IMR-90 (cell line): ENCODE data around the gene SLC22A31. TPM values are rescaled to one million over a fixed set of nuclear protein-coding genes. Genes with fewer than 3 reads are reported as not detected.

Source experiments
- ATAC-seq: fragments of 200-7000 bp; cut with Tn5 transposase; 2 replicates; pipeline ENCODE4 v1.9.1; 2020; ENCODE audit warnings: low read depth, mild to moderate bottlenecking, moderate library complexity
- BruUV-seq: library from RNA; stranded (reverse); fragments of 400-500 nt; replicated peaks from 2 replicates; lab custom pipeline; 2021; lab: Mats Ljungman, UMichigan
- CTCF ChIA-PET: fragments of 300-600 bp; formaldehyde crosslinking; extraction: SDS; loops from one replicate; lab custom pipeline; 2021; ENCODE audit warnings: antibody characterized with exemption; lab: Yijun Ruan, JAX
- POLR2A ChIA-PET: fragments of 300-600 bp; sonication (Branson Sonifier 250); formaldehyde crosslinking; loops from one replicate; lab custom pipeline; 2022; ENCODE audit warnings: antibody characterized with exemption; ENCODE audit not compliant: unreplicated experiment; lab: Charles Lee
- DNase-seq: peaks from one replicate; pipeline ENCODE4 v3.0.0; 2013
- H2AFZ ChIP-seq: replicated peaks from 2 replicates; pipeline ENCODE3; 2013; ENCODE audit warnings: low read length, mild to moderate bottlenecking; ENCODE audit not compliant: poor library complexity
- H2AK5ac ChIP-seq: 2 replicates; pipeline ENCODE4 v1.6.1; 2013; ENCODE audit warnings: low read depth, low read length, inconsistent platforms
- H2AK9ac ChIP-seq: replicated peaks from 2 replicates; pipeline ENCODE3; 2013; ENCODE audit warnings: mild to moderate bottlenecking, low read depth, low read length, moderate library complexity; ENCODE audit not compliant: poor library complexity
- H2BK120ac ChIP-seq: 2 replicates; pipeline ENCODE4 v1.6.1; 2013; ENCODE audit warnings: low read depth, low read length, inconsistent platforms
- H2BK15ac ChIP-seq: 3 replicates; pipeline ENCODE4 v1.6.1; 2013; ENCODE audit warnings: low read depth, low read length, inconsistent platforms
- H2BK20ac ChIP-seq: 2 replicates; pipeline ENCODE4 v1.6.1; 2013; ENCODE audit warnings: low read depth, mild to moderate bottlenecking, inconsistent platforms, low read length, moderate library complexity
- H2BK5ac ChIP-seq: 2 replicates; pipeline ENCODE4 v1.6.1; 2013; ENCODE audit warnings: mild to moderate bottlenecking, low read depth, low read length, inconsistent platforms; ENCODE audit not compliant: poor library complexity, severe bottlenecking
- H3K14ac ChIP-seq: replicated peaks from 2 replicates; pipeline ENCODE4 v1.6.1; 2013; ENCODE audit warnings: low read depth, low read length, inconsistent platforms
- H3K18ac ChIP-seq: 2 replicates; pipeline ENCODE4 v1.6.1; 2013; ENCODE audit warnings: low read depth, low read length, control low read depth
- H3K23ac ChIP-seq: 2 replicates; pipeline ENCODE4 v1.6.1; 2013; ENCODE audit warnings: low read depth, low read length, inconsistent platforms
- H3K27ac ChIP-seq: 2 replicates; pipeline ENCODE4 v1.5.1; 2013; ENCODE audit warnings: mild to moderate bottlenecking, control low read depth, low read length; ENCODE audit not compliant: insufficient read depth
- H3K27me3 ChIP-seq: 2 replicates; pipeline ENCODE4 v1.6.1; 2013; ENCODE audit warnings: low read length; ENCODE audit not compliant: control insufficient read depth, insufficient read depth
- H3K36me3 ChIP-seq: 2 replicates; pipeline ENCODE4 v1.6.1; 2013; ENCODE audit warnings: low read length, mixed read lengths; ENCODE audit not compliant: control insufficient read depth, insufficient read depth
- H3K4ac ChIP-seq: 2 replicates; pipeline ENCODE4 v1.6.1; 2013; ENCODE audit warnings: low read depth, low read length, inconsistent platforms
- H3K4me1 ChIP-seq: 2 replicates; pipeline ENCODE4 v1.6.1; 2013; ENCODE audit warnings: low read length, mixed read lengths; ENCODE audit not compliant: control insufficient read depth, insufficient read depth
- H3K4me2 ChIP-seq: 2 replicates; pipeline ENCODE4 v1.6.1; 2013; ENCODE audit warnings: low read depth, mild to moderate bottlenecking, control low read depth, low read length, moderate library complexity
- H3K4me3 ChIP-seq: 2 replicates; pipeline ENCODE4 v1.5.1; 2013; ENCODE audit warnings: low read depth, mild to moderate bottlenecking, control low read depth, low read length, moderate library complexity; ENCODE audit not compliant: insufficient read depth
- H3K56ac ChIP-seq: 2 replicates; pipeline ENCODE4 v1.6.1; 2013; ENCODE audit warnings: low read length, inconsistent platforms; ENCODE audit not compliant: insufficient read depth; ENCODE audit errors: extremely low read depth
- H3K79me1 ChIP-seq, 2 experiments: 2 replicates each; pipeline ENCODE4 v1.6.1; 2013; ENCODE audit warnings: low read length in 2 of 2, inconsistent platforms in 1 of 2, low read depth in 1 of 2
- H3K9ac ChIP-seq: 2 replicates; pipeline ENCODE4 v1.6.1; 2013; ENCODE audit warnings: low read depth, low read length, control low read depth
- H3K9me1 ChIP-seq: 2 replicates; pipeline ENCODE4 v1.6.1; 2013; ENCODE audit warnings: low read length, inconsistent platforms; ENCODE audit not compliant: insufficient read depth
- H3K9me3 ChIP-seq: 2 replicates; pipeline ENCODE4 v1.6.1; 2013; ENCODE audit warnings: low read length; ENCODE audit not compliant: control insufficient read depth, insufficient read depth
- H4K20me1 ChIP-seq: 2 replicates; pipeline ENCODE4 v1.6.1; 2013; ENCODE audit warnings: low read length, inconsistent platforms; ENCODE audit not compliant: insufficient read depth
- H4K5ac ChIP-seq: 2 replicates; pipeline ENCODE4 v1.6.1; 2013; ENCODE audit warnings: mild to moderate bottlenecking, low read depth, low read length, control low read depth
- H4K8ac ChIP-seq, 2 experiments: 2 replicates each; pipeline ENCODE4 v1.6.1; 2013; ENCODE audit warnings: low read depth in 2 of 2, low read length in 2 of 2, control low read depth in 1 of 2, inconsistent platforms in 1 of 2
- H4K91ac ChIP-seq: 2 replicates; pipeline ENCODE4 v1.6.1; 2013; ENCODE audit warnings: low read depth, low read length, inconsistent platforms; ENCODE audit not compliant: insufficient read depth
- CEBPB ChIP-seq: IDR thresholded peaks from 2 replicates; pipeline ENCODE4 v1.6.1; 2012; ENCODE audit warnings: low read depth, low read length, improper control_type of control experiment
- CHD1 ChIP-seq: IDR thresholded peaks from 2 replicates; pipeline ENCODE4 v1.6.1; 2012; ENCODE audit warnings: low read depth, low read length, improper control_type of control experiment
- MAFK ChIP-seq: IDR thresholded peaks from 2 replicates; pipeline ENCODE4 v1.6.1; 2012; ENCODE audit warnings: low read depth, low read length, improper control_type of control experiment
- MXI1 ChIP-seq: IDR thresholded peaks from 2 replicates; pipeline ENCODE4 v1.6.1; 2012; ENCODE audit warnings: low read depth, mild to moderate bottlenecking, low read length, moderate library complexity, borderline replicate concordance
- RCOR1 ChIP-seq: IDR thresholded peaks from 2 replicates; pipeline ENCODE4 v1.6.1; 2012; ENCODE audit warnings: mild to moderate bottlenecking, low read length, improper control_type of control experiment; ENCODE audit not compliant: insufficient replicate concordance
- USF2 ChIP-seq: fragments of 150-350 bp; IDR thresholded peaks from 2 replicates; pipeline ENCODE4 v1.6.1; 2017; ENCODE audit warnings: mild to moderate bottlenecking, antibody characterized with exemption, low read length, low read depth
- WGBS, 2 experiments: methylation state at CpG; one replicate each; pipeline versions ENCODE4 v1.1.5 to v1.1.7; 2013; ENCODE audit warnings: missing lambda C conversion rate in 2 of 2; ENCODE audit not compliant: insufficient read length in 1 of 2; ENCODE audit errors: extremely low coverage in 2 of 2; 5-methylcytosine and 5-hydroxymethylcytosine counted together
- dilution Hi-C: fragments of 300-500 bp; cut with HindIII; formaldehyde crosslinking; loops from one replicate; pipeline ENCODE4 v1.14.3; 2018; ENCODE audit warnings: low sequenced_read_pairs; ENCODE audit not compliant: unreplicated experiment
- in situ Hi-C: fragments of 300-500 bp; cut with MboI; formaldehyde crosslinking; loops from 3 replicates; pipeline ENCODE4 v1.14.3; 2019; ENCODE audit warnings: low sequenced_read_pairs, inconsistent platforms, mixed read lengths
- intact Hi-C: fragments of 100-400 bp; cut with micrococcal nuclease; formaldehyde crosslinking; loops from 2 replicates; pipeline ENCODE4 v1.10.0; 2022
- polyA plus RNA-seq, 3 experiments: library from polyadenylated mRNA; depleted of rRNA; stranded (reverse); fragments of >200 nt; gene quantifications; 2 replicates each; pipeline ENCODE4 v1.2.3, GENCODE V29; 2012; ENCODE audit warnings: low replicate concordance in 1 of 3
- total RNA-seq: library from RNA; depleted of rRNA; stranded (reverse); fragments of >200 nt; gene quantifications from 2 replicates; pipeline ENCODE4 v1.2.3, GENCODE V29; 2012
- TF ChIP-seq, protein P1 (sequence below): conservative IDR thresholded peaks from 2 replicates; pipeline ENCODE4 v1.5.1; 2012; ENCODE audit warnings: mild to moderate bottlenecking, low read depth, low read length, improper control_type of control experiment

SLC22A31 gene
- total and polyA plus RNA-seq, 2 of the 4 experiments (the other 2 are of a cell fraction), result 0.18 to 5.5 TPM

DNA sequence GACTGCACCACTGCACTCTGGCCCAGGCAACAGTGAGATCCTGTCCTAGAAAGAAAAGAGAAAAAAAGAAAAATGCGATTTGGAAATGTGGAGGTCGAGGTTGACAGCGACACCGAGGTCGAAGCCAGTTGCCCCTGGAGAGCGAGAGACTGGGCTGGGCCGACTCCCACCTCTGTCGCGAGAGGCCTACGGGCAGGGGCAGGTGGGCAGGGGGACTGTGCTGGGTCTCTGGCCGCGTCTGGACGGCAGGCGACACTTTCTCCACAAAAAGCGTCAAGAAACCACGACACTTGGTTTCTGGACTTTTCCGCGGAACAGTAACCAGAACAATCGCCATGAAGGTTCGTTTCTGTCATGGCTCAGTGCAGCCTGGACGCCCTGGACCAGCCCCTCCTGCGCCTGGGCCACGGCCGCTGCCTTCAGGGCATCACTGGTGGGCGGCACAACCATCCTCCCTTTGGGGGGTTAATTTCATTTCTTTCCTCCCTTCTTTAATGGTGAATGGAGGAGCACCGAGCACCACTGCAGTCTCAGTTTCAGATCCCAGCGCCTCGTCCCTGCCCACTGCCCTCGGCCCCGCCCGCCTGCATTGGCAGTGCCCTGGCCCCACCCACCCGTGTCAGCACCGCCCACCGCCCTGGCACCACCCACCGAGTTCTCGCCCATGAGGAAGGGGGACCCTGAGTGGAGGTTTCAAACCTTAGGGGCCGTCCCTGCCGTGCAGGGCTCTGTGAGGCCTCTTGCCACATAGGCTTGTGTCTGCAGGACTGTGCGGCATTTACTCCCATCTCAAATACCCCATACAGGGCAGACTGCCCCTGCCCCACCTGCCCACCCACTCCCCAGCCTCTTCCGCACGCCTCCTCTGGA is 47.3 kb downstream of the SLC22A31 start:
- TF ChIP-seq, protein P1, sequence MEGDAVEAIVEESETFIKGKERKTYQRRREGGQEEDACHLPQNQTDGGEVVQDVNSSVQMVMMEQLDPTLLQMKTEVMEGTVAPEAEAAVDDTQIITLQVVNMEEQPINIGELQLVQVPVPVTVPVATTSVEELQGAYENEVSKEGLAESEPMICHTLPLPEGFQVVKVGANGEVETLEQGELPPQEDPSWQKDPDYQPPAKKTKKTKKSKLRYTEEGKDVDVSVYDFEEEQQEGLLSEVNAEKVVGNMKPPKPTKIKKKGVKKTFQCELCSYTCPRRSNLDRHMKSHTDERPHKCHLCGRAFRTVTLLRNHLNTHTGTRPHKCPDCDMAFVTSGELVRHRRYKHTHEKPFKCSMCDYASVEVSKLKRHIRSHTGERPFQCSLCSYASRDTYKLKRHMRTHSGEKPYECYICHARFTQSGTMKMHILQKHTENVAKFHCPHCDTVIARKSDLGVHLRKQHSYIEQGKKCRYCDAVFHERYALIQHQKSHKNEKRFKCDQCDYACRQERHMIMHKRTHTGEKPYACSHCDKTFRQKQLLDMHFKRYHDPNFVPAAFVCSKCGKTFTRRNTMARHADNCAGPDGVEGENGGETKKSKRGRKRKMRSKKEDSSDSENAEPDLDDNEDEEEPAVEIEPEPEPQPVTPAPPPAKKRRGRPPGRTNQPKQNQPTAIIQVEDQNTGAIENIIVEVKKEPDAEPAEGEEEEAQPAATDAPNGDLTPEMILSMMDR, result no peak
- TF ChIP-seq USF2 (no peak), CHD1 (no peak), CEBPB (no peak), RCOR1 (no peak), MXI1 (no peak), MAFK (no peak)

More for the DNA sequence above, 47.3 kb downstream of the SLC22A31 start:
- Histone ChIP-seq H4K5ac (no peak overlapping the region), H2BK20ac (no peak overlapping the region), H3K4me3 (no peak overlapping the region), H4K20me1 (peaks cover 3% of the 10 kb centered on the region; the same call in 1 of the 2 replicates), H3K27me3 (no peaks in the 10 kb centered on the region), H3K4me2 (no peak overlapping the region), H2AFZ (no peak overlapping the region), H3K23ac (no peak overlapping the region), H2BK5ac (no peak overlapping the region), H2BK120ac (no peak overlapping the region), H2BK15ac (no peak overlapping the region), H3K56ac (no peak overlapping the region), H3K4ac (no peak overlapping the region), H3K9me3 (no peaks in the 10 kb centered on the region), H3K4me1 (peaks cover 8% of the 10 kb centered on the region), H3K27ac (no peak overlapping the region), H4K8ac (no peak overlapping the region), H2AK9ac (peak overlapping the region; percentile 15), H4K91ac (no peak overlapping the region), H3K9me1 (no peaks in the 10 kb centered on the region), H2AK5ac (no peak overlapping the region), H3K36me3 (peaks cover 13% of the 10 kb centered on the region; the same call in 1 of the 2 replicates), H3K18ac (no peak overlapping the region), H3K79me1 (no peaks in the 10 kb centered on the region), H3K9ac (no peak overlapping the region), H3K14ac (no peak overlapping the region)
- intact Hi-C loops (no loop called here), dilution Hi-C loops (no loop called here), in situ Hi-C loops (no loop called here)
- ATAC-seq (no peak), DNase-seq (no peak)
- WGBS, 2 experiments, result 89% methylated on average over 6 of the region's 41 CpGs; no CpG with 5 or more reads in 1 of the 2 experiments
- BruUV-seq, result no TSS peak
- ChIA-PET CTCF (no interaction called here), POLR2A (no interaction called here)
